Naive thymus-derived CD4-positive, alpha-beta T cell (primary cell): ENCODE data around the gene RCSD1. TPM values are rescaled to one million over a fixed set of nuclear protein-coding genes. Genes with fewer than 3 reads are reported as not detected.

Experiments
- ATAC-seq: fragments of 150-1000 bp; cut with Tn5 transposase; 2 replicates; pipeline ENCODE4 v1.10.0; 2021; ENCODE audit warnings: mild to moderate bottlenecking, moderate library complexity
- CTCF ChIA-PET: fragments of 350-600 bp; sonication (Branson Sonifier 250); formaldehyde crosslinking; loops from one replicate; lab custom pipeline; 2021; ENCODE audit warnings: antibody characterized with exemption; lab: Charles Lee
- POLR2A ChIA-PET: fragments of 350-600 bp; sonication (Branson Sonifier 250); formaldehyde crosslinking; loops from one replicate; lab custom pipeline; 2021; ENCODE audit warnings: antibody characterized with exemption, inconsistent platforms; lab: Charles Lee
- DNase-seq, 9 donors: peaks; one replicate each; pipeline versions ENCODE4 v3.0.0 to v3.0.0-alpha.2; 2020 to 2022; ENCODE audit warnings: mixed read lengths in 1 of 9
- H3K27ac ChIP-seq: one replicate; pipeline ENCODE4 v1.7.0; 2013; ENCODE audit warnings: mild to moderate bottlenecking, low read depth, low read length, moderate library complexity
- H3K27me3 ChIP-seq, 2 donors: one replicate each; pipeline ENCODE4 v1.7.0; 2013; ENCODE audit warnings: low read length in 2 of 2, mild to moderate bottlenecking in 2 of 2, moderate library complexity in 2 of 2; ENCODE audit not compliant: control insufficient read depth in 2 of 2, insufficient read depth in 2 of 2
- H3K36me3 ChIP-seq, 3 experiments: 1 replicate in 2 of 3; 2 replicates in 1 of 3; pipeline ENCODE4 v1.7.0; 2013; ENCODE audit warnings: low read length in 3 of 3, mild to moderate bottlenecking in 3 of 3, moderate library complexity in 1 of 3; ENCODE audit not compliant: insufficient read depth in 3 of 3, control insufficient read depth in 2 of 3
- H3K4me1 ChIP-seq, 2 donors: one replicate each; pipeline ENCODE4 v1.7.0; 2013; ENCODE audit warnings: low read length in 2 of 2, mild to moderate bottlenecking in 2 of 2, moderate library complexity in 1 of 2; ENCODE audit not compliant: control insufficient read depth in 2 of 2, insufficient read depth in 2 of 2
- H3K4me3 ChIP-seq: 2 replicates; pipeline ENCODE4 v1.7.0; 2013; ENCODE audit warnings: mild to moderate bottlenecking, low read length
- H3K9me3 ChIP-seq, 3 experiments: 1 replicate in 2 of 3; 2 replicates in 1 of 3; pipeline ENCODE4 v1.7.0; 2013; ENCODE audit warnings: low read length in 3 of 3; ENCODE audit not compliant: control insufficient read depth in 2 of 3
- H3K27ac Mint-ChIP-seq, 9 donors: one replicate each; pipeline ENCODE4 v1.8.0; 2020 to 2022; ENCODE audit warnings: mixed read lengths in 9 of 9, mild to moderate bottlenecking in 8 of 9, moderate library complexity in 5 of 9, inconsistent platforms in 2 of 9
- H3K27me3 Mint-ChIP-seq, 5 donors: one replicate each; pipeline ENCODE4 v1.8.0; 2021 to 2022; ENCODE audit warnings: mixed read lengths in 5 of 5, mild to moderate bottlenecking in 1 of 5
- H3K36me3 Mint-ChIP-seq, 5 donors: one replicate each; pipeline ENCODE4 v1.8.0; 2020 to 2022; ENCODE audit warnings: mixed read lengths in 5 of 5, mild to moderate bottlenecking in 3 of 5, inconsistent platforms in 1 of 5
- H3K4me1 Mint-ChIP-seq, 7 donors: one replicate each; pipeline ENCODE4 v1.8.0; 2020 to 2022; ENCODE audit warnings: mixed read lengths in 7 of 7, mild to moderate bottlenecking in 3 of 7, inconsistent platforms in 1 of 7
- H3K4me3 Mint-ChIP-seq, 10 donors: one replicate each; pipeline ENCODE4 v1.8.0; 2020 to 2022; ENCODE audit warnings: mild to moderate bottlenecking in 10 of 10, mixed read lengths in 10 of 10, moderate library complexity in 6 of 10, inconsistent platforms in 2 of 10
- H3K9me3 Mint-ChIP-seq, 11 donors: one replicate each; pipeline ENCODE4 v1.8.0; 2020 to 2022; ENCODE audit warnings: mixed read lengths in 11 of 11, mild to moderate bottlenecking in 4 of 11, inconsistent platforms in 1 of 11, moderate library complexity in 1 of 11
- intact Hi-C, 2 donors: fragments of 100-400 bp; cut with micrococcal nuclease; formaldehyde crosslinking; loops; one replicate each; pipeline ENCODE4 v1.15.1; 2023
- polyA plus RNA-seq, 2 donors: library from polyadenylated mRNA; unstranded; fragments of 300-500 nt; fragmentation: Illumina TruSeq; gene quantifications; one replicate each; pipeline ENCODE4 v1.2.3, GENCODE V29; 2021
- total RNA-seq, 6 experiments: library from RNA in 5 of 6; stranded (reverse) in 5 of 6; gene quantifications; 1 replicate in 5 of 6; 2 replicates in 1 of 6; pipeline ENCODE4 v1.2.3 and lab custom pipeline; 2021 to 2026

RCSD1 gene
- total and polyA plus RNA-seq, 7 experiments from 2014 or later, result 75.0 to 153 (median 135) TPM

- Histone ChIP-seq H3K27ac (peak overlapping the region; percentile 42), H3K4me3 (no peak overlapping the region), H3K4me1 (peaks cover 5 to 19% of the 10 kb centered on the region in 2 donors), H3K36me3 (peaks cover 12 to 62% (median 14%) of the 10 kb centered on the region in 3 experiments), H3K9me3 (no peaks in the 10 kb centered on the region), H3K27me3 (no peaks in the 10 kb centered on the region)
- no peak overlapping the region for H3K27ac Mint-ChIP-seq
- peaks cover under 1 to 26% (median 9%) of the 10 kb centered on the region in 5 donors for H3K36me3 Mint-ChIP-seq
- H3K4me1 Mint-ChIP-seq, result peaks cover 9 to 42% (median 17%) of the 10 kb centered on the region in 7 donors
- ChIA-PET CTCF (interaction anchor here (1.1 kb wide), 1 partner anchor 8 kb away, joined by 3 read pairs; no protein-coding TSS in a partner anchor), POLR2A (interaction anchor here (0.7 to 1.5 kb wide), 2 partner anchors 19 to 21 kb away, joined by 3 read pairs; no protein-coding TSS in a partner anchor)
- no peaks in the 10 kb centered on the region for H3K9me3 Mint-ChIP-seq
- no peak for ATAC-seq
- intact Hi-C loops, result no loop called here
- no peak for DNase-seq
- H3K27me3 Mint-ChIP-seq, result no peaks in the 10 kb centered on the region
- no peak overlapping the region for H3K4me3 Mint-ChIP-seq
Observed at GRCh38 chr1:167678838-167679237, 48.8 kb downstream of the RCSD1 start.

- CTCF ChIA-PET, result no interaction called here
- intact Hi-C loops, result loop anchor here in 1 of 2 donors (10.0 kb wide), 1 partner anchor 415 kb away; no protein-coding TSS in a partner anchor
- Mint-ChIP-seq H3K27me3 (no peaks in the 10 kb centered on the region), H3K36me3 (peaks cover 3 to 27% (median 9%) of the 10 kb centered on the region in 5 donors), H3K9me3 (no peaks in the 10 kb centered on the region), H3K4me3 (no peak overlapping the region), H3K27ac (no peak overlapping the region), H3K4me1 (peaks cover under 1 to 41% (median 12%) of the 10 kb centered on the region in 7 donors)
- Histone ChIP-seq H3K9me3 (no peaks in the 10 kb centered on the region), H3K4me3 (no peak overlapping the region), H3K27me3 (no peaks in the 10 kb centered on the region), H3K27ac (peak overlapping the region; percentile 42), H3K4me1 (peaks cover 5 to 19% of the 10 kb centered on the region in 2 donors), H3K36me3 (peaks cover 9 to 67% (median 15%) of the 10 kb centered on the region in 3 experiments)
- DNase-seq (no peak), ATAC-seq (no peak)
- POLR2A ChIA-PET, result no interaction called here
Observed at GRCh38 chr1:167679714-167680113, 49.7 kb downstream of the RCSD1 start.

GRCh38 chr1:167681024-167681423 lies 51.0 kb downstream of the RCSD1 start:
- ATAC-seq (no peak), DNase-seq (no peak)
- H3K27ac ChIP-seq, result peak overlapping the region; percentile 37
- POLR2A ChIA-PET, result interaction anchor here (1.1 kb wide), 1 partner anchor 77 kb away, joined by 5 read pairs; no protein-coding TSS in a partner anchor
- intact Hi-C loops, result loop anchor here in 1 of 2 donors (10.0 kb wide), 1 partner anchor 416 kb away; no protein-coding TSS in a partner anchor
- CTCF ChIA-PET, result interaction anchor here (0.6 to 1.0 kb wide), 2 partner anchors 44 to 120 kb away, joined by 3 read pairs; no protein-coding TSS in a partner anchor
- H3K36me3 ChIP-seq, result peaks cover 9 to 80% (median 22%) of the 10 kb centered on the region in 3 experiments
- peaks cover 6 to 36% (median 13%) of the 10 kb centered on the region in 7 donors for H3K4me1 Mint-ChIP-seq
- H3K4me1 ChIP-seq, result peaks cover 5 to 11% of the 10 kb centered on the region in 2 donors
- no peaks in the 10 kb centered on the region for H3K9me3 Mint-ChIP-seq
- no peak overlapping the region for H3K4me3 Mint-ChIP-seq
- H3K27me3 ChIP-seq, result no peaks in the 10 kb centered on the region
- no peak overlapping the region for H3K4me3 ChIP-seq
- no peaks in the 10 kb centered on the region for H3K9me3 ChIP-seq
- peaks cover 7 to 30% (median 18%) of the 10 kb centered on the region in 5 donors for H3K36me3 Mint-ChIP-seq
- no peaks in the 10 kb centered on the region for H3K27me3 Mint-ChIP-seq
- H3K27ac Mint-ChIP-seq, result peak overlapping the region in 3 of 9 donors; percentile 60 to 73 (median 67)

GRCh38 chr1:167681451-167682098 lies 51.5 kb downstream of the RCSD1 start:
- intact Hi-C loops, result loop anchor here in 1 of 2 donors (10.0 kb wide), 1 partner anchor 417 kb away; no protein-coding TSS in a partner anchor
- Histone ChIP-seq H3K4me3 (no peak overlapping the region), H3K27me3 (no peaks in the 10 kb centered on the region), H3K27ac (peak overlapping the region; percentile 37), H3K9me3 (no peaks in the 10 kb centered on the region), H3K4me1 (peaks cover 5 to 6% of the 10 kb centered on the region in 2 donors), H3K36me3 (peaks cover 13 to 86% (median 22%) of the 10 kb centered on the region in 3 experiments)
- ChIA-PET POLR2A (interaction anchor here (1.1 kb wide), 1 partner anchor 78 kb away, joined by 5 read pairs; no protein-coding TSS in a partner anchor), CTCF (interaction anchor here (0.6 to 1.0 kb wide), 2 partner anchors 9 to 44 kb away, joined by 3 read pairs; no protein-coding TSS in a partner anchor)
- Mint-ChIP-seq H3K4me3 (no peak overlapping the region), H3K4me1 (peaks cover 7 to 30% (median 12%) of the 10 kb centered on the region in 7 donors), H3K9me3 (no peaks in the 10 kb centered on the region), H3K36me3 (peaks cover 7 to 29% (median 18%) of the 10 kb centered on the region in 5 donors), H3K27ac (peak overlapping the region in 4 of 9 donors; percentile 59 to 81 (median 70)), H3K27me3 (no peaks in the 10 kb centered on the region)
- no peak for DNase-seq
- peak; percentile 14 for ATAC-seq

- ChIA-PET POLR2A (no interaction called here), CTCF (no interaction called here)
- intact Hi-C loops, result loop anchor here in 1 of 2 donors (10.0 kb wide), 1 partner anchor 418 kb away; no protein-coding TSS in a partner anchor
- Histone ChIP-seq H3K9me3 (no peaks in the 10 kb centered on the region), H3K4me1 (peaks cover 0 to 5% of the 10 kb centered on the region in 2 donors), H3K36me3 (peaks cover 13 to 95% (median 22%) of the 10 kb centered on the region in 3 experiments), H3K27me3 (no peaks in the 10 kb centered on the region), H3K4me3 (no peak overlapping the region), H3K27ac (no peak overlapping the region)
- peaks cover 6 to 28% (median 21%) of the 10 kb centered on the region in 7 donors for H3K4me1 Mint-ChIP-seq
- H3K27me3 Mint-ChIP-seq, result no peaks in the 10 kb centered on the region
- DNase-seq (no peak), ATAC-seq (no peak)
- H3K36me3 Mint-ChIP-seq, result peaks cover 7 to 38% (median 23%) of the 10 kb centered on the region in 5 donors
- H3K27ac Mint-ChIP-seq, result peak overlapping the region in 4 of 9 donors; percentile 8 to 80 (median 62)
- no peak overlapping the region for H3K4me3 Mint-ChIP-seq
- no peaks in the 10 kb centered on the region for H3K9me3 Mint-ChIP-seq
Observed at GRCh38 chr1:167683226-167683625, 53.2 kb downstream of the RCSD1 start.

- no peak overlapping the region for H3K4me3 Mint-ChIP-seq
- POLR2A ChIA-PET, result interaction anchor here (1.2 kb wide), 1 partner anchor 38 kb away, joined by 3 read pairs; no protein-coding TSS in a partner anchor
- H3K27me3 Mint-ChIP-seq, result no peaks in the 10 kb centered on the region
- DNase-seq (no peak), ATAC-seq (no peak)
- Histone ChIP-seq H3K4me1 (peaks cover 0 to 5% of the 10 kb centered on the region in 2 donors), H3K27me3 (no peaks in the 10 kb centered on the region), H3K4me3 (no peak overlapping the region), H3K9me3 (no peaks in the 10 kb centered on the region), H3K27ac (peak overlapping the region; percentile 23), H3K36me3 (peaks cover 16 to 95% (median 27%) of the 10 kb centered on the region in 3 experiments)
- CTCF ChIA-PET, result interaction anchor here (1.0 kb wide), 1 partner anchor 84 kb away, joined by 3 read pairs; no protein-coding TSS in a partner anchor
- H3K36me3 Mint-ChIP-seq, result peaks cover 14 to 44% (median 23%) of the 10 kb centered on the region in 5 donors
- intact Hi-C loops, result loop anchor here in 1 of 2 donors (10.0 kb wide), 1 partner anchor 419 kb away; no protein-coding TSS in a partner anchor
- H3K9me3 Mint-ChIP-seq, result no peaks in the 10 kb centered on the region
- peak overlapping the region in 8 of 9 donors; percentile 4 to 80 (median 64) for H3K27ac Mint-ChIP-seq
- peaks cover 11 to 30% (median 22%) of the 10 kb centered on the region in 7 donors for H3K4me1 Mint-ChIP-seq
Observed at GRCh38 chr1:167683641-167684502, 53.8 kb downstream of the RCSD1 start.
